Fibroblast of the aortic adventitia (primary cell): ENCODE measurements around the gene GID4. TPM values are rescaled to one million over a fixed set of nuclear protein-coding genes. Genes with fewer than 3 reads are reported as not detected.

ENCODE experiments used
- DNase-seq: peaks from one replicate; pipeline ENCODE4 v3.0.0-alpha.2; 2010; ENCODE audit warnings: low read depth
- H3K4me3 ChIP-seq: 2 replicates; pipeline ENCODE4 v1.5.1; 2011; ENCODE audit warnings: low read depth, mild to moderate bottlenecking, control low read depth, low read length, moderate library complexity
- CTCF ChIP-seq: IDR thresholded peaks from 2 replicates; pipeline ENCODE4 v1.5.1; 2011; ENCODE audit warnings: mild to moderate bottlenecking, low read length, control low read depth, inconsistent platforms; ENCODE audit not compliant: insufficient read depth
- total RNA-seq: library from RNA; depleted of rRNA; stranded (reverse); fragments of >200 nt; gene quantifications from 2 replicates; pipeline ENCODE4 v1.2.3, GENCODE V29; 2012; ENCODE audit warnings: low replicate concordance

GID4 gene
- total RNA-seq, 1 donor = 7.8 TPM

GRCh38 chr17:17998934-17999333 lies 40.3 kb upstream of the GID4 start:
- TF ChIP-seq CTCF = no peak
- no peak overlapping the region for H3K4me3 ChIP-seq
- no peak for DNase-seq

GRCh38 chr17:17999364-18000029 lies 39.7 kb upstream of the GID4 start:
- no peak overlapping the region for H3K4me3 ChIP-seq
- DNase-seq = no peak
- no peak for TF ChIP-seq CTCF

- no peak for TF ChIP-seq CTCF
- H3K4me3 ChIP-seq = no peak overlapping the region
- no peak for DNase-seq
These were observed 39.2 kb upstream of the GID4 start for GRCh38 chr17:18000030-18000408.

- no peak for DNase-seq
- no peak overlapping the region for H3K4me3 ChIP-seq
- no peak for TF ChIP-seq CTCF
These were observed 37.0 kb upstream of the GID4 start for GRCh38 chr17:18002171-18002570.

GRCh38 chr17:18004345-18004744 lies 34.9 kb upstream of the GID4 start:
- no peak for TF ChIP-seq CTCF
- no peak for DNase-seq
- H3K4me3 ChIP-seq = no peak overlapping the region

- H3K4me3 ChIP-seq = no peak overlapping the region
- no peak for DNase-seq
- peak; percentile 40 for TF ChIP-seq CTCF
These were observed 34.3 kb upstream of the GID4 start for GRCh38 chr17:18004884-18005305.

GRCh38 chr17:18005496-18005895 lies 33.7 kb upstream of the GID4 start:
- DNase-seq = no peak
- H3K4me3 ChIP-seq = no peak overlapping the region
- no peak for TF ChIP-seq CTCF
